Mesendoderm (in vitro differentiated cells): ENCODE data around the gene PRM3. TPM values are rescaled to one million over a fixed set of nuclear protein-coding genes. Genes with fewer than 3 reads are reported as not detected.

Experiments
- DNase-seq: peaks from one replicate; pipeline ENCODE4 v3.0.0; 2013
- H2AK5ac ChIP-seq: 2 replicates; pipeline ENCODE4 v1.6.1; 2013; ENCODE audit warnings: low read length, inconsistent platforms
- H2BK120ac ChIP-seq: 2 replicates; pipeline ENCODE4 v1.6.1; 2013; ENCODE audit warnings: low read depth, mild to moderate bottlenecking, low read length, moderate library complexity, mixed read lengths
- H2BK15ac ChIP-seq: replicated peaks from 2 replicates; pipeline ENCODE4 v1.6.1; 2013; ENCODE audit warnings: low read depth, mild to moderate bottlenecking, moderate library complexity
- H2BK5ac ChIP-seq: 2 replicates; pipeline ENCODE4 v1.6.1; 2013; ENCODE audit warnings: low read length, inconsistent platforms
- H3K18ac ChIP-seq: 2 replicates; pipeline ENCODE4 v1.6.1; 2013; ENCODE audit warnings: mild to moderate bottlenecking, low read length, mixed read lengths
- H3K23ac ChIP-seq: one replicate; pipeline ENCODE4 v1.6.1; 2013; ENCODE audit warnings: low read length
- H3K27ac ChIP-seq: 2 replicates; pipeline ENCODE4 v1.5.1; 2013; ENCODE audit warnings: low read depth, mild to moderate bottlenecking, inconsistent platforms, low read length, moderate library complexity
- H3K27me3 ChIP-seq: 2 replicates; pipeline ENCODE4 v1.6.1; 2013; ENCODE audit warnings: low read length, control low read depth, mild to moderate bottlenecking, inconsistent platforms; ENCODE audit not compliant: insufficient read depth, poor library complexity
- H3K36me3 ChIP-seq: 2 replicates; pipeline ENCODE4 v1.6.1; 2013; ENCODE audit warnings: low read length, inconsistent platforms; ENCODE audit not compliant: control insufficient read depth, insufficient read depth
- H3K4ac ChIP-seq: one replicate; pipeline ENCODE4 v1.6.1; 2013; ENCODE audit warnings: low read depth, mild to moderate bottlenecking, low read length, moderate library complexity
- H3K4me1 ChIP-seq: 2 replicates; pipeline ENCODE4 v1.6.1; 2013; ENCODE audit warnings: low read depth, low read length, inconsistent platforms; ENCODE audit not compliant: control insufficient read depth
- H3K4me2 ChIP-seq: 2 replicates; pipeline ENCODE4 v1.6.1; 2013; ENCODE audit warnings: low read length
- H3K4me3 ChIP-seq: 2 replicates; pipeline ENCODE4 v1.5.1; 2013; ENCODE audit warnings: mild to moderate bottlenecking, low read length
- H3K56ac ChIP-seq: one replicate; pipeline ENCODE4 v1.6.1; 2013; ENCODE audit warnings: low read length
- H3K79me1 ChIP-seq: 2 replicates; pipeline ENCODE4 v1.6.1; 2013; ENCODE audit warnings: low read length, inconsistent platforms
- H3K79me2 ChIP-seq: 2 replicates; pipeline ENCODE4 v1.6.1; 2013; ENCODE audit warnings: mild to moderate bottlenecking, low read length; ENCODE audit not compliant: control insufficient read depth, insufficient read depth
- H3K9ac ChIP-seq: 2 replicates; pipeline ENCODE4 v1.6.1; 2013; ENCODE audit warnings: low read length, inconsistent platforms
- H4K5ac ChIP-seq: one replicate; pipeline ENCODE4 v1.6.1; 2013; ENCODE audit warnings: low read length
- H4K8ac ChIP-seq: one replicate; pipeline ENCODE4 v1.6.1; 2013; ENCODE audit warnings: low read depth, mild to moderate bottlenecking, control low read depth, low read length, moderate library complexity
- WGBS: extraction: QIAGEN DNeasy Blood & Tissue Kit; methylation state at CpG from one replicate; pipeline ENCODE4 v1.1.7; 2013; ENCODE audit warnings: low lambda C conversion rate, missing lambda C conversion rate; ENCODE audit not compliant: insufficient coverage; ENCODE audit errors: extremely low coverage; 5-methylcytosine and 5-hydroxymethylcytosine counted together
- small RNA-seq: library from polyadenylated mRNA; stranded (forward); fragments of <200 nt; extraction: miRNeasy Mini kit (QIAGEN cat#:217004); gene quantifications from one replicate; pipeline ENCODE3, GENCODE V24; 2013; ENCODE audit not compliant: insufficient read depth

The PRM3 gene

GRCh38 chr16:11224894-11225676 is 48.3 kb downstream of the PRM3 start:
- Histone ChIP-seq H3K79me2 (no peaks in the 10 kb centered on the region), H3K27me3 (no peaks in the 10 kb centered on the region), H2BK5ac (no peak overlapping the region), H2BK120ac (no peak overlapping the region), H3K4me1 (no peaks in the 10 kb centered on the region), H3K27ac (no peak overlapping the region), H2BK15ac (no peak overlapping the region), H4K5ac (no peak overlapping the region), H2AK5ac (no peak overlapping the region), H3K79me1 (no peaks in the 10 kb centered on the region), H3K4me3 (no peak overlapping the region), H3K4me2 (no peak overlapping the region), H3K23ac (no peak overlapping the region), H4K8ac (no peak overlapping the region), H3K56ac (no peak overlapping the region), H3K36me3 (no peaks in the 10 kb centered on the region), H3K18ac (no peak overlapping the region), H3K4ac (no peak overlapping the region), H3K9ac (no peak overlapping the region)
- DNase-seq = no peak
- WGBS = no CpG with 5 or more reads among the region's 21 CpGs

- peaks cover under 1% of the 10 kb centered on the region for H3K36me3 ChIP-seq
- H3K18ac ChIP-seq = no peak overlapping the region
- H3K4ac ChIP-seq = no peak overlapping the region
- H4K8ac ChIP-seq = no peak overlapping the region
- no peak overlapping the region for H3K4me2 ChIP-seq
- H2AK5ac ChIP-seq = no peak overlapping the region
- no peaks in the 10 kb centered on the region for H3K79me2 ChIP-seq
- peak overlapping the region; percentile 56 for H3K56ac ChIP-seq
- no peaks in the 10 kb centered on the region for H3K79me1 ChIP-seq
- WGBS = no CpG with 5 or more reads among the region's 24 CpGs
- no peak overlapping the region for H4K5ac ChIP-seq
- peak overlapping the region; percentile 49 for H3K9ac ChIP-seq
- H3K4me3 ChIP-seq = no peak overlapping the region
- peak; percentile 90 for DNase-seq
- no peaks in the 10 kb centered on the region for H3K27me3 ChIP-seq
- no peak overlapping the region for H3K23ac ChIP-seq
- no peak overlapping the region for H2BK5ac ChIP-seq
- no peak overlapping the region for H2BK120ac ChIP-seq
- H3K27ac ChIP-seq = no peak overlapping the region
- no peak overlapping the region for H2BK15ac ChIP-seq
- H3K4me1 ChIP-seq = no peaks in the 10 kb centered on the region
Observed at GRCh38 chr16:11224096-11224893, 49.1 kb downstream of the PRM3 start.

Small RNA genes lying within 50 kb of the gene (small RNA-seq; reads per million reads assigned to genes)
- not detected for gene MIR548H2
- not detected for gene RF00019
- gene RF00554 = not detected
